GM12878 (cell line): ENCODE measurements around the gene NOL12. TPM values are rescaled to one million over a fixed set of nuclear protein-coding genes. Genes with fewer than 3 reads are reported as not detected.

Experiments used
- ATAC-seq: fragments of 200-7000 bp; cut with Tn5 transposase; 3 replicates; pipeline ENCODE4 v1.9.1; 2020; ENCODE audit warnings: mild to moderate bottlenecking, moderate library complexity
- BruUV-seq: library from RNA; stranded (reverse); fragments of 400-500 nt; replicated peaks from 2 replicates; lab custom pipeline; 2021; lab: Mats Ljungman, UMichigan
- CTCF ChIA-PET: fragments of 300-600 bp; sonication (Branson Sonifier 250); formaldehyde crosslinking; extraction: SDS; loops from one replicate; lab custom pipeline; 2021; ENCODE audit warnings: inconsistent platforms; lab: Yijun Ruan, JAX
- POLR2A ChIA-PET: fragments of 350-600 bp; formaldehyde crosslinking; extraction: SDS; loops from one replicate; lab custom pipeline; 2021; ENCODE audit warnings: inconsistent platforms; lab: Charles Lee
- RAD21 ChIA-PET: fragments of 300-600 bp; sonication (Branson Sonifier 250); formaldehyde crosslinking; loops from one replicate; lab custom pipeline; 2023; ENCODE audit warnings: antibody characterized with exemption; ENCODE audit not compliant: unreplicated experiment; lab: Charles Lee
- SMC1A ChIA-PET: fragments of 300-600 bp; sonication (Branson Sonifier 250); formaldehyde crosslinking; loops from one replicate; lab custom pipeline; 2023; ENCODE audit not compliant: unreplicated experiment, uncharacterized antibody; lab: Charles Lee
- DNase-seq: peaks from one replicate; pipeline ENCODE4 v3.0.0-alpha.2; 2011; ENCODE audit warnings: low read depth, low spot score
- FAIRE-seq: peaks from 3 replicates; lab custom pipeline; 2011; peaks lifted over from hg19 to GRCh38; lab: Jason Lieb, UNC
- H2AFZ ChIP-seq: 2 replicates; pipeline ENCODE4 v1.6.0; 2011; ENCODE audit warnings: low read depth, low read length, control low read depth; ENCODE audit not compliant: control insufficient read depth
- H3K27ac ChIP-seq: 2 replicates; pipeline ENCODE4 v1.5.1; 2011; ENCODE audit warnings: control low read depth; ENCODE audit not compliant: control insufficient read depth, insufficient read depth
- H3K27me3 ChIP-seq, 2 experiments: replicated peaks in 1 of 2; 2 replicates each; pipeline versions ENCODE4 v1.6.0 to v1.6.1; 2011; ENCODE audit warnings: low read length in 1 of 2; ENCODE audit not compliant: control insufficient read depth in 2 of 2, insufficient read depth in 2 of 2
- H3K36me3 ChIP-seq, 2 experiments: 2 replicates each; pipeline ENCODE4 v1.5.1; 2011; ENCODE audit warnings: low read length in 1 of 2; ENCODE audit not compliant: control insufficient read depth in 2 of 2, insufficient read depth in 2 of 2
- H3K4me1 ChIP-seq: 2 replicates; pipeline ENCODE4 v1.6.1; 2011; ENCODE audit warnings: mild to moderate bottlenecking, low read length, moderate library complexity, mixed read lengths; ENCODE audit not compliant: control insufficient read depth, insufficient read depth
- H3K4me2 ChIP-seq: 2 replicates; pipeline ENCODE4 v1.6.0; 2011; ENCODE audit warnings: control low read depth; ENCODE audit not compliant: control insufficient read depth, insufficient read depth
- H3K4me3 ChIP-seq: fragments of 200-600 bp; sonication (generic); 2 replicates; pipeline ENCODE4 v1.5.1; 2016
- H3K79me2 ChIP-seq: 2 replicates; pipeline ENCODE4 v1.6.0; 2011; ENCODE audit warnings: low read length; ENCODE audit not compliant: control insufficient read depth, insufficient read depth
- H3K9ac ChIP-seq: 2 replicates; pipeline ENCODE4 v1.8.0; 2011; ENCODE audit warnings: low read length, control low read depth, mixed read lengths; ENCODE audit not compliant: control insufficient read depth, insufficient read depth
- H3K9me3 ChIP-seq: replicated peaks from 3 replicates; pipeline ENCODE4 v1.5.1; 2011; ENCODE audit warnings: mild to moderate bottlenecking, low read length; ENCODE audit not compliant: control insufficient read depth, insufficient read depth
- H4K20me1 ChIP-seq: 2 replicates; pipeline ENCODE4 v1.6.0; 2011; ENCODE audit not compliant: control insufficient read depth, insufficient read depth
- CBX3 ChIP-seq: fragments of 200-600 bp; sonication (generic); IDR thresholded peaks from 2 replicates; pipeline ENCODE4 v1.6.1; 2016; ENCODE audit warnings: low read depth, borderline replicate concordance
- PAX8 ChIP-seq: fragments of 450-650 bp; IDR thresholded peaks from 2 replicates; pipeline ENCODE4 v1.6.1; 2017; ENCODE audit warnings: mild to moderate bottlenecking, moderate library complexity
- RFX5 ChIP-seq: IDR thresholded peaks from 2 replicates; pipeline ENCODE4 v1.6.1; 2011; ENCODE audit warnings: low read depth, low read length, improper control_type of control experiment
- SP1 ChIP-seq: IDR thresholded peaks from one replicate; pipeline ENCODE4 v1.6.1; 2011; ENCODE audit warnings: low read depth, low read length
- WGBS: methylation state at CpG from one replicate; pipeline ENCODE4 v1.1.6; 2016; ENCODE audit warnings: low lambda C conversion rate; ENCODE audit not compliant: insufficient replicate concordance, insufficient coverage; ENCODE audit errors: missing lambda C conversion rate; 5-methylcytosine and 5-hydroxymethylcytosine counted together
- in situ Hi-C: fragments of 300-500 bp; cut with MboI; formaldehyde crosslinking; loops from 9 replicates; pipeline ENCODE4 v1.14.3; 2018; ENCODE audit warnings: mixed read lengths
- intact Hi-C: fragments of 100-400 bp; cut with micrococcal nuclease; formaldehyde crosslinking; loops from one replicate; pipeline ENCODE4 v1.14.2; 2022; ENCODE audit not compliant: unreplicated experiment
- polyA plus RNA-seq, 11 experiments: library from polyadenylated mRNA; depleted of rRNA in 4 of 11; unstranded in 6 of 11; stranded (reverse) in 5 of 11; fragments of >200 nt; fragmentation: Nextera tagmentation in 4 of 11; fragmentation: Illumina TruSeq in 1 of 11; extraction: Ambion mirVana in 4 of 11; extraction: Trizol in 1 of 11; gene quantifications; 1 replicate in 1 of 11; 2 replicates in 10 of 11; pipeline versions ENCODE4 v1.2.1 to v1.2.3, GENCODE V29; 2011 to 2016; ENCODE audit warnings: inconsistent platforms in 2 of 11, missing spikeins in 2 of 11, low read depth in 1 of 11
- total RNA-seq, 4 experiments: library from RNA; depleted of rRNA in 3 of 4; stranded (reverse); fragments of >200 nt in 3 of 4; fragmentation: Illumina TruSeq in 1 of 4; extraction: Trizol in 1 of 4; gene quantifications; 2 replicates each; pipeline versions ENCODE4 v1.2.1 to v1.2.3, GENCODE V29; 2013 to 2021
- TF ChIP-seq, protein P1 (sequence below): IDR thresholded peaks from 2 replicates; pipeline ENCODE4 v1.6.1; 2012; ENCODE audit warnings: improper control_type of control experiment, low read depth, low read length; ENCODE audit not compliant: insufficient replicate concordance
- TF ChIP-seq, protein P2 (sequence below): IDR thresholded peaks from 2 replicates; pipeline ENCODE4 v1.6.1; 2012; ENCODE audit warnings: mild to moderate bottlenecking, low read depth, low read length
- TF ChIP-seq, protein P3 (sequence below), 3 experiments: IDR thresholded peaks in 2 of 3; conservative IDR thresholded peaks in 1 of 3; 2 replicates each; pipeline ENCODE4 v1.5.1; 2011; ENCODE audit warnings: low read depth in 3 of 3, low read length in 3 of 3, mild to moderate bottlenecking in 3 of 3, control low read depth in 2 of 3, moderate library complexity in 2 of 3, inconsistent platforms in 1 of 3, mixed read lengths in 1 of 3; ENCODE audit not compliant: control insufficient read depth in 2 of 3, insufficient read depth in 1 of 3; ENCODE audit errors: extremely low read depth in 1 of 3

The NOL12 gene
- total and polyA plus RNA-seq, 10 of the 15 experiments (the other 5 are each of a cell fraction or from before 2014, with no cell fraction given): 3.3 to 69.4 (median 41.1) TPM

DNA sequence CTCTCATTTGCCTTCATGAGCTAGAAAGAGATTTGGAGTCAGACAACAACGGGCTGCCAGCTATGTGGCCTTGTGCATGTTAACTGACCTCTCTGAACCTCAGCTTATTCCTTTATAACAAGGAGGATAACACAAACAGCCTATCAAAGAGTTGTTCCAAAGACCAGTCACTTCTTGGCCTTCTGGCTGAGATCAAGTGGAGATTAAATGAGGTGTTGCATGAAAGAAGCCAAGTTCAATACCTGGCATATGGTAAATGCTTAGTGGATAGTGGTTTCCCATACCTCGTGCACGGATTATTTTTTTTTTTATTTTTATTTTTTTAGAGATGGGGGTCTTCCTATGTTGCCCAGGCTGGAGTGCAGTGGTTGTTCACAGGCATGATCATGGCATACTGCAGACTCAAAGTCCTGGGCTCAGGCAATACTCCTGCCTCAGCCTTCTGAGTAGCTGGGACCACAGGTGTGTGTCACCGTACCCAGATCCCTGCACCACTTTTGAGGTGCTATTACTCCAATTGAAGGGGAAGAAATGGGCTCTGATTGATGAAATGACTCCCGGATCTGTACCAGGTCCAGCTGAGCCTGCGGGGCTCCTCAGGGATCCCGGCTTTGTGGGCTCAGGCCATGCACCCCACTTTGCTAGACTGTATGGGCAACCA is 5.8 kb upstream of the NOL12 start:
- in situ Hi-C loops: loop anchor here (5.0 kb wide), 1 partner anchor 53 kb away; no protein-coding TSS in a partner anchor
- Histone ChIP-seq H4K20me1 (no peaks in the 10 kb centered on the region), H3K27ac (no peak overlapping the region), H3K36me3 (peaks cover 2% of the 10 kb centered on the region in 2 experiments; a peak in 1 of 4 replicates), H3K27me3 (no peaks in the 10 kb centered on the region), H3K79me2 (peaks cover 23% of the 10 kb centered on the region), H3K4me3 (no peak overlapping the region), H3K9me3 (no peaks in the 10 kb centered on the region), H3K4me2 (no peak overlapping the region), H2AFZ (no peak overlapping the region), H3K9ac (no peak overlapping the region), H3K4me1 (peaks cover 18% of the 10 kb centered on the region)
- ChIA-PET RAD21 (interaction anchor here (0.9 to 7.6 kb wide), 8 partner anchors 11 to 73 kb away, joined by 3 to 164 read pairs (median 10); partner anchors contain the start of genes GGA1, PDXP and SH3BP1), POLR2A (interaction anchor here (0.8 to 14.0 kb wide), 8 partner anchors 20 to 90 kb away, joined by 4 to 209 read pairs (median 8); partner anchors contain the start of gene PDXP), SMC1A (interaction anchor here (0.7 to 10.9 kb wide), 8 partner anchors 19 to 73 kb away, joined by 3 to 157 read pairs (median 10); partner anchors contain the start of gene PDXP), CTCF (interaction anchor here (0.5 to 19.9 kb wide), 10 partner anchors 9 to 128 kb away, joined by 3 to 414 read pairs (median 9); partner anchors contain the start of genes GCAT, GGA1, PDXP and SH3BP1)
- WGBS: 71% methylated on average over 7 of the region's 7 CpGs
- BruUV-seq: no TSS peak
- intact Hi-C loops: loop anchor here (5.0 kb wide), 1 partner anchor 143 kb away; no protein-coding TSS in a partner anchor
- no peak for FAIRE-seq
- ATAC-seq: no peak
- TF ChIP-seq, protein P1, sequence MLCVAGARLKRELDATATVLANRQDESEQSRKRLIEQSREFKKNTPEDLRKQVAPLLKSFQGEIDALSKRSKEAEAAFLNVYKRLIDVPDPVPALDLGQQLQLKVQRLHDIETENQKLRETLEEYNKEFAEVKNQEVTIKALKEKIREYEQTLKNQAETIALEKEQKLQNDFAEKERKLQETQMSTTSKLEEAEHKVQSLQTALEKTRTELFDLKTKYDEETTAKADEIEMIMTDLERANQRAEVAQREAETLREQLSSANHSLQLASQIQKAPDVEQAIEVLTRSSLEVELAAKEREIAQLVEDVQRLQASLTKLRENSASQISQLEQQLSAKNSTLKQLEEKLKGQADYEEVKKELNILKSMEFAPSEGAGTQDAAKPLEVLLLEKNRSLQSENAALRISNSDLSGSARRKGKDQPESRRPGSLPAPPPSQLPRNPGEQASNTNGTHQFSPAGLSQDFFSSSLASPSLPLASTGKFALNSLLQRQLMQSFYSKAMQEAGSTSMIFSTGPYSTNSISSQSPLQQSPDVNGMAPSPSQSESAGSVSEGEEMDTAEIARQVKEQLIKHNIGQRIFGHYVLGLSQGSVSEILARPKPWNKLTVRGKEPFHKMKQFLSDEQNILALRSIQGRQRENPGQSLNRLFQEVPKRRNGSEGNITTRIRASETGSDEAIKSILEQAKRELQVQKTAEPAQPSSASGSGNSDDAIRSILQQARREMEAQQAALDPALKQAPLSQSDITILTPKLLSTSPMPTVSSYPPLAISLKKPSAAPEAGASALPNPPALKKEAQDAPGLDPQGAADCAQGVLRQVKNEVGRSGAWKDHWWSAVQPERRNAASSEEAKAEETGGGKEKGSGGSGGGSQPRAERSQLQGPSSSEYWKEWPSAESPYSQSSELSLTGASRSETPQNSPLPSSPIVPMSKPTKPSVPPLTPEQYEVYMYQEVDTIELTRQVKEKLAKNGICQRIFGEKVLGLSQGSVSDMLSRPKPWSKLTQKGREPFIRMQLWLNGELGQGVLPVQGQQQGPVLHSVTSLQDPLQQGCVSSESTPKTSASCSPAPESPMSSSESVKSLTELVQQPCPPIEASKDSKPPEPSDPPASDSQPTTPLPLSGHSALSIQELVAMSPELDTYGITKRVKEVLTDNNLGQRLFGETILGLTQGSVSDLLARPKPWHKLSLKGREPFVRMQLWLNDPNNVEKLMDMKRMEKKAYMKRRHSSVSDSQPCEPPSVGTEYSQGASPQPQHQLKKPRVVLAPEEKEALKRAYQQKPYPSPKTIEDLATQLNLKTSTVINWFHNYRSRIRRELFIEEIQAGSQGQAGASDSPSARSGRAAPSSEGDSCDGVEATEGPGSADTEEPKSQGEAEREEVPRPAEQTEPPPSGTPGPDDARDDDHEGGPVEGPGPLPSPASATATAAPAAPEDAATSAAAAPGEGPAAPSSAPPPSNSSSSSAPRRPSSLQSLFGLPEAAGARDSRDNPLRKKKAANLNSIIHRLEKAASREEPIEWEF: no peak
- TF ChIP-seq RFX5 (no peak), SP1 (no peak), CBX3 (no peak), PAX8 (no peak)
- TF ChIP-seq, protein P2, sequence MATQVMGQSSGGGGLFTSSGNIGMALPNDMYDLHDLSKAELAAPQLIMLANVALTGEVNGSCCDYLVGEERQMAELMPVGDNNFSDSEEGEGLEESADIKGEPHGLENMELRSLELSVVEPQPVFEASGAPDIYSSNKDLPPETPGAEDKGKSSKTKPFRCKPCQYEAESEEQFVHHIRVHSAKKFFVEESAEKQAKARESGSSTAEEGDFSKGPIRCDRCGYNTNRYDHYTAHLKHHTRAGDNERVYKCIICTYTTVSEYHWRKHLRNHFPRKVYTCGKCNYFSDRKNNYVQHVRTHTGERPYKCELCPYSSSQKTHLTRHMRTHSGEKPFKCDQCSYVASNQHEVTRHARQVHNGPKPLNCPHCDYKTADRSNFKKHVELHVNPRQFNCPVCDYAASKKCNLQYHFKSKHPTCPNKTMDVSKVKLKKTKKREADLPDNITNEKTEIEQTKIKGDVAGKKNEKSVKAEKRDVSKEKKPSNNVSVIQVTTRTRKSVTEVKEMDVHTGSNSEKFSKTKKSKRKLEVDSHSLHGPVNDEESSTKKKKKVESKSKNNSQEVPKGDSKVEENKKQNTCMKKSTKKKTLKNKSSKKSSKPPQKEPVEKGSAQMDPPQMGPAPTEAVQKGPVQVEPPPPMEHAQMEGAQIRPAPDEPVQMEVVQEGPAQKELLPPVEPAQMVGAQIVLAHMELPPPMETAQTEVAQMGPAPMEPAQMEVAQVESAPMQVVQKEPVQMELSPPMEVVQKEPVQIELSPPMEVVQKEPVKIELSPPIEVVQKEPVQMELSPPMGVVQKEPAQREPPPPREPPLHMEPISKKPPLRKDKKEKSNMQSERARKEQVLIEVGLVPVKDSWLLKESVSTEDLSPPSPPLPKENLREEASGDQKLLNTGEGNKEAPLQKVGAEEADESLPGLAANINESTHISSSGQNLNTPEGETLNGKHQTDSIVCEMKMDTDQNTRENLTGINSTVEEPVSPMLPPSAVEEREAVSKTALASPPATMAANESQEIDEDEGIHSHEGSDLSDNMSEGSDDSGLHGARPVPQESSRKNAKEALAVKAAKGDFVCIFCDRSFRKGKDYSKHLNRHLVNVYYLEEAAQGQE: no peak
- TF ChIP-seq, protein P3, sequence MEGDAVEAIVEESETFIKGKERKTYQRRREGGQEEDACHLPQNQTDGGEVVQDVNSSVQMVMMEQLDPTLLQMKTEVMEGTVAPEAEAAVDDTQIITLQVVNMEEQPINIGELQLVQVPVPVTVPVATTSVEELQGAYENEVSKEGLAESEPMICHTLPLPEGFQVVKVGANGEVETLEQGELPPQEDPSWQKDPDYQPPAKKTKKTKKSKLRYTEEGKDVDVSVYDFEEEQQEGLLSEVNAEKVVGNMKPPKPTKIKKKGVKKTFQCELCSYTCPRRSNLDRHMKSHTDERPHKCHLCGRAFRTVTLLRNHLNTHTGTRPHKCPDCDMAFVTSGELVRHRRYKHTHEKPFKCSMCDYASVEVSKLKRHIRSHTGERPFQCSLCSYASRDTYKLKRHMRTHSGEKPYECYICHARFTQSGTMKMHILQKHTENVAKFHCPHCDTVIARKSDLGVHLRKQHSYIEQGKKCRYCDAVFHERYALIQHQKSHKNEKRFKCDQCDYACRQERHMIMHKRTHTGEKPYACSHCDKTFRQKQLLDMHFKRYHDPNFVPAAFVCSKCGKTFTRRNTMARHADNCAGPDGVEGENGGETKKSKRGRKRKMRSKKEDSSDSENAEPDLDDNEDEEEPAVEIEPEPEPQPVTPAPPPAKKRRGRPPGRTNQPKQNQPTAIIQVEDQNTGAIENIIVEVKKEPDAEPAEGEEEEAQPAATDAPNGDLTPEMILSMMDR (IDR thresholded peaks at IDR 0.05 in 2 of 3, conservative IDR thresholded peaks at IDR 0.05 in 1 of 3; ENCODE audit: control insufficient read depth in 2 of 3, extremely low read depth in 1 of 3, insufficient read depth in 1 of 3, low read depth in 3 of 3, low read length in 3 of 3): no peak
- DNase-seq: no peak
